ENCODE results near the gene PLK1.
"Not testable (repeated sequence)": the region's sequence is repeated elsewhere in the genome, so short reads cannot be mapped to it uniquely, and the experiment has no call there.

PLK1 gene

DNA sequence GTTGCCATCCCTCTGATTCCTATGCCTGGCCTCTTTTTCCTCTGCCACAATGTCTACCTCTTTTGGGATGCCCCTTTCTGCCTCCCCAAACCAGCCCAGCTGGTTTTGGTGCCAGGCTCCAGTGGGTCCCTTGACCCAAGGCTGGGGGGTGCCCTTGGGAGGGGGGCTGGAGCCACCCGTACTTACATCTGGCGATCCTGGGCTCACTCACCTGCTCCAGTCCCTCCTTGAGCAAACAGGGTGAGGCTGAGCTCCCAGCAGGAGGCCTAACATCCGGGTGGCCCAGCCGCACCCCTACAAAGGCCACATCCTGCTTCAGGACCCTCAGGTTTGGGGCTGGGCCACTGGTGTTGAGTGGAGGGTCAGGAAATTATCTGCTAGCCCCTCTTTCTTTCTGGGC, 33.1 kb downstream of the PLK1 start:
- no peak for DNase-seq

DNA sequence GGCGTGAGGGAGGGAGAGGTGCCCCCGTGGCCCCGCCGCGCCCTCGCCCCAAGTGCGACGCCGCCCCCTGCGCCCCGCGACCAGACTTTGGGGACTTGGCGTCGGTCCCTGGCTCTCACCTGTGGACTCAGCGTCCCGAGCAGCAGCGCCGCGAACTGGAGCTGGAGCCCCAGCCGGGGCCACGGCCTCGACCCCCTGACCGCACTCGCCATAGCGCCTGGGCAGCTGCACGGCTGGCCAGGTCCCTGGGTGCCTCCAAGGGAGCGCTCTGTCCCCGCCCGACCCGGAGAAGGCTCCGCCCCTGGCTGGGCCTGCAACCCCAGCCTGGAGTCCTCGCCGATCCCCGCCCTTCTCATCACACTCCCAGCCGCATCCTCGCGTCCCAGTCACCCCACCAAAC, 34.3 kb downstream of the PLK1 start, which contains the start of gene ERN2:
TSS of gene ERN2 (minus strand) at position 247 of the 400 bp plus-strand sequence. CDS start at position 212, 35 bp downstream.
- DNase-seq, result no peak

DNA sequence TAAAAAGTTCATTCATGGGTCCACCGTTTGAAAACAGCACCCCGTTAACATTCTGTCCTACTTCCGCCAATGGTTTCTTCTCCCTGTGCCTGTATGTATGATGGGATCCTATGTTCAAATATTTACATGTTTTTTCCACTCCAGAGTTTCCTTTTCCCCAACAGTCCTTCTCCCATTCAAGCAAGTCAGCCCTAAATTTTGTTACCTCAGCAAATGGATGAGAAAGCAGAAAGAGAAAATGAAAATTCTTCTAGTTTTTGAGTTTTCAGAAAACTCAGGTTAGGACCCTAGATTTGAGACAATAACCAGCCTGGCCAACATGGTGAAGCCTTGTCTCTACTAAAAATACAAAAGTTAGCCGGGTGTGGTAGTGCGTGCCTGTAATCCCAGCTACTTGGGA, 37.8 kb downstream of the PLK1 start:
- DNase-seq, result no peak

DNA sequence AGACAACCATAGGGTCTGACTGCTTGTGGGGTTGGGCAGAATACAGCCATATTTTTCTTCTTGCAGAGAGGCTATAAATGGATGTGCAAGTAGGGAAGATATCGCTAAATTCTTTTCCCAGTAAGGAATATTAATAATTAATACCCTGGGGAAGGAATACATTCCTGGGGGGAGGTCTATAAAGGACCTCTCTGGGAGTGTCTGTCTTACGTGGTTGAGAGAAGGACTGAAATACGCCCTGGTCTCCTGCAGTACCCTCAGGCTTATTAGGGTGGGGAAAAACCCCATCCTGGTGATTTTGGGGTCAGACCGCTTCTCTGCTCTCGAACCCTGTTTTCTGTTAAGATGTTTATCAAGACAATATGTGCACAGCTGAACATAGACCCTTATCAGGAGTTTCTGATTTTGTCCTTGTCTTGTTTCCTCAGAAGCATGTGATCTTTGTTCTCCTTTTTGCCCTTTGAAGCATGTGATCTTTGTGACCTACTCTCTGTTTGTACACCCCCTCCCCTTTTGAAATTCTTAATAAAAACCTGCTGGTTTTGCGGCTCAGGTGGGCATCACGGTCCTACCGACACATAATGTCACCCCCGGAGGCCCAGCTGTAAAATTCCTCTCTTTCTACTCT, 44.0 kb downstream of the PLK1 start:
- not testable (repeated sequence) for DNase-seq

DNA sequence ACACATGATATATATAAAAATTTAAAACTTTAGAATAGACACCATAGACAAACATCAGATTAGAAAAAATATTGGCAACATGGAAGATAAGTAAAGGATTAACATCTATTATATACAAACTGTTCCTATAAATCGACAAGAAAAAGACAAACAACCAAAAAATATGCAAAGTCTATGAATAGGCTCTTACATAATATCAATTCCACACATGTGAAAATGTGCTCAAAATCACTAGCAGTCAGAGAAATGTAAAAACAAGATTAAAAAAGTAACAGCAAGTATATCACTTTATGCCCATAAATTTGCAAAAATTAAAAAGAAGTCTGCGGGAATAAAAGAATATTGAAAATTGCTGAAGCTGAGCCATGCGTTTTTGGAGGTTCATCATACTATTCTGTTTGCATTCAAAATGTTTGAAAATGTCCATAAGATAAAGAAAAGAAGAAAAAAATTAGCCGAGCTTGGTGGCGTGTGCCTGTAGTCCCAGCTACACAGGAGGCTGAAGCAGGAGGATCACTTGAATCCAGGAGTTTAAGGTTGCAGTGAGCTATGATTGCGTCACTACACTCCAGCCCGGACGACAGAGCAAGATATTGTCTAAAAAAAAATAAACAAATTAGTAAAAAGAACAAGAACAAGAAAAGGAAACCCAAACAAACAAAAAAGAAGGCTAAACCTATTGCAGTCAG, 45.6 kb downstream of the PLK1 start:
- no peak for DNase-seq

DNA sequence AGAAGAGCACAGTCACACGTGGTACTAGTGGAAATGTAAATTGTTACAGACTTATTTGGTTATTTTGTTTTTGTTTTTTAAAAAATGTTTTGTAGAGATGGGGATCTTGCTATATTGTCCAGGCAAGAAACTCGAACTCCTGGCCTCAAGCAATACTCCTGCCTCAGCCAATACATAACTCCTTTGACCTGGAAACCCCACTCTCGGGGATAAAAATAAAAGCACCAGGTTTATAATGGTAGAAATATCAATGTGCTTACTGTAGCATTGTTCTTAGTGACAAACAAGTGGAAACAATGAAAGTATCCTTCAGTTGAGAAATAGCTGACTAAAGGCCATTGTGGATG, 46.1 kb downstream of the PLK1 start:
- no peak for DNase-seq

DNA sequence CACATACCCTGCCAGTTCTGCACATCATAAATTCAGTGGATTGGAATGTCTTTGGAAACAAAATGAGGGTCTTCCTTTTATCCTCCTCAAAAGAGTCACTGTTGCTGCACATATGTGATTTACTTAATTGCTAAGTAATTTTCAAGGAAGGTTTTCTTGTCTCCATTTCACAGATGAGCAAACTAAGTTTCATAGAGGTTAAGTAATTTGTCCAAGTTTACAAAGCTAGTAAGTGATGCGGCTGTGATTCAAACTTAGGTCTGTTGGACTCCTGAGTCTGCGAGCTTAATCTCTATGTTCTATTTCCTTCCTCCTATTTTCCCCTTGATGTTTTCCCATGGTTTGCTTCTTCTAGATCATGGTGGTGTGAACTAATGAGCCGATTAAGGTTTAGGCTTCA, 48.0 kb downstream of the PLK1 start:
- DNase-seq, result no peak

DNA sequence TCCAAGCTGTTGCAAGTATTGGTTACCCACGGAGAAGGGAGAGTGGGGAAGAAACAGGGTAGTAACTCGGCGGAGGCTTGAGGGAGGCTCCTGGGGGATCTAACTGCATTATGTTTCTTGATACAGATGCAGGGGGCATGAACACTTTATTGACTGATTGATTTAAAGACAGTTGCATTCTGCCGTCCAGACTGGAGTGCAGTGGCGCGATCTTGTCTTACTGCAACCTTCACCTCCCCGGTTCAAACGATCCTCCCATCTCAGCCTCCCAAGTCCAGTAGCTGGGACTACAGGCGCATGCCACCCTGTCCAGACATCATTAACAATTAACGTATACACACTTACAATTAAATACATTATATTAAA, 49.4 kb downstream of the PLK1 start:
- no peak for DNase-seq

DNA sequence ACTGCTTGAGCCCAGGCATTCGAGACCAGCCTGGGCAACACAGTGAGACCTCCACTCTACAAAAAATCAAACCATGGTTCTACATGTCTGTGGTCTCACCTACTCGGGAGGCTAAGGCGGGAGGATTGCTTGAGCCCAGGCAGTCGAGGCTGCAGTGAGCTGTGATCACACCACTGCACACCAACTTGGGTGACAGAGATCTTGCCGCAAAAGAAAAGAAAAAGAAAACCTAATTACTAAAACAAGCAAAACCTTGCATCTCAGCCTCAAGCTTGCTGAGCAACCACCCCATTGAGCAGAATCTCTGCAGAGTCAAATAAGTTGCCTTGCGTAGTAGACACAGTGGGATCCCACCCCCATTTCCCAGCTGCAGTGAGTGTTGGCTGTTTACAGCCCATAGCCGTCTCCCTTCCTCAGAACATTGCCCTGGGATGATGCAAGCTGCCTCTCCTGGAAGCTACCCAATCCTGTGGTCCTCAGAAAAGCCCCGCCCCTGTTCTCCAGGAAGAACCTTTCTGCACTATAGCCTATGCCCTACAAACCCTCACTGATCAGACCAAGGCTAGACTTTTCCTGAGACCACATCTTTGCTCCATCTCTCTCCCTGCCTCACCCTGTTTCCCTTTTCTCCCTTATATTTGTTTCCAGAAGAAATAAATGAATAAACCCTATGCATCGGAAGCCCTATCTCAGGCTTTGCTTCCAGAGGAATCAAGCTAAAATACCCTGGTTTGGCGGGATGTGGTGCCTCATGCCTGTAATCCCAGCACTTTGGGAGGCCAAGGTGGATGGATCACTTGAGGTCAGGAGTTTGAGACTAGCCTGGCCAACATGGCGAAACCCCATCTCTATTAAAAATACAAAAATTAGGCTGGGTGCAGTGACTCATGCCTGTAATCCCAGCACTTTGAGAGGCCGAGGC, 51.1 kb downstream of the PLK1 start:
- no peak for DNase-seq

DNA sequence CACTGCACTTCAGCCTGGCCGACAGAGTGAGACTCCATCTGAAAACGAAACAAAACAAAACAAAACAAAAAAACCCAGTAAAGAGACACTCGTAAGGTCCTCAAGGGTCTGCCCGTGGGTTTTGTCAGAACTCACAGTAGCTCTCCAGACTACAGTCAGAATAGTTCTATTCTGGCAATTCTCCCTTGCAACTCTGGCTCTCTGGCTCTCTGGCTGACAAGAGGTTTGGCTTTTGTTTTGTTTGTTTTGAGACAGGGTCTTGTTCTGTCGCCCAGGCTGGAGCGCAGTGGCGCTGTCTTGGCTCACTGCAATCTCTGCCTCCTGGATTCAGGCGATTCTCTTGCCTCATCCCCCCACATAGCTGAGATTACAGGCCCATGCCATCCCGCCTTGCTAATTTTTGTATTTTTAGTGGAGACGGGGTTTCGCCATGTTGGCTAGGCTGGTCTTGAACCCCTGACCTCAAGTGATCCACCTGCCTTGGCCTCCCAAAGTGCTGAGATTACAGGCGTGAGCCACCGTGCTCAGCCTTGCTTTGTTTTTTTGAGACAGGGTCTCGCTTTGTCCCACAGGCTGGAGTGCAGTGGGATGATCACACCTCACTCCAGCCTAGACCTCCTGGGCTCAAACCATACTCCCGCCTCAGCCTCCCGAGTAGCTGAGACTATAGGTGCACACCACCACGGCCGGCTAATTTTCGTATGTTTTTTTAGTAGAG, 55.6 kb downstream of the PLK1 start:
- DNase-seq, result no peak

DNA sequence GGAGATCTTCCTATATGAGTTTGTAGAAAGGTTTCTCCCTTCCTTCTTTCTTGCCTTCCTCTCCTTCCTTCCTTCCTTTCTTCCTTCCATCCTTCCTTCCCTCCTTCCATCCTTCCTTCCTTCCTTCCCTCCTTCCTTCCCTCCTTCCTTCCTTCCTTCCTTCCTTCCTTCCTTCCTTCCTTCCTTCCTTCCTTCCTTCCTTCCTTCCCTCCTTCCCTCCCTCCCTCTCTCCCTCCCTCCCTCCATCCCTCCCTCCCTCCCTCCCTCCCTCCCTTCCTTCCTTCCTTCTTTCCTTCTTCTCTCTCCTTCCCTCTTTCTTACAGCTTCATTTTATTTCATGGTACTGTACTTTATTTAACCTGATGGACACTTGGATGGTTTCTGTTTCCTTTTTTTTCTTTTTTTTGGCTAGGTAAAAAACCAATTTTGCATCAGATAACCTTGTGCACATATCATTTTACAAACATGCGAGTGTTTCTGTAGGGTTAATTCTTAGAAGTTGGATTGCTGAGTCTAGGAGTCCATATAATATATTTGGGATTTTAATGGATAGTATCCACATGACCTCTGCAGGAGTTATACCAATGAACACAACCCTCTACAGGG, 58.8 kb downstream of the PLK1 start:
- not testable (repeated sequence) for DNase-seq

DNA sequence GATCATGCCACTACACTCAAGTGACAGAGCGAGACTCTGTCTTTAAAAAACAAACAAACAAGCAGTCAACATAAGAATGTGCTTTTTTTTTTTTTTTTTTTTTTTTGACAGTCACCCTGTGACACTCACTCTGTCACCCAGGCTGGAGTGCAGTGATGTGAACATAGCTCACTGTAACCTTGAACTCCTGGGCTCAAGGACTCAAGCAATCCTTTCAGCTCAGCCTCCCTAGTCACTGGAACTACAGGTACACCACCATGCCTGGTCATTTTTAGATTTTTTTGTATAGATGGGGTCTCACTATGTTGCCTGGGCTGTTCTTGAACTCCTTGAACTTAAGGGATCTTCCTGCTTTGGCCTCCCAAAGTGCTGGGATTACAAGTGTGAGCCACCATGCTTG, 60.8 kb downstream of the PLK1 start:
- no peak for DNase-seq
